ENCODE data around the gene ZFP1.
"Not testable (repeated sequence)": the region's sequence is repeated elsewhere in the genome, so short reads cannot be mapped to it uniquely, and the experiment has no call there.

ZFP1 gene

GRCh38 chr16:75169899-75170405, 21.6 kb downstream of the ZFP1 start:
- no peak for DNase-seq

DNA sequence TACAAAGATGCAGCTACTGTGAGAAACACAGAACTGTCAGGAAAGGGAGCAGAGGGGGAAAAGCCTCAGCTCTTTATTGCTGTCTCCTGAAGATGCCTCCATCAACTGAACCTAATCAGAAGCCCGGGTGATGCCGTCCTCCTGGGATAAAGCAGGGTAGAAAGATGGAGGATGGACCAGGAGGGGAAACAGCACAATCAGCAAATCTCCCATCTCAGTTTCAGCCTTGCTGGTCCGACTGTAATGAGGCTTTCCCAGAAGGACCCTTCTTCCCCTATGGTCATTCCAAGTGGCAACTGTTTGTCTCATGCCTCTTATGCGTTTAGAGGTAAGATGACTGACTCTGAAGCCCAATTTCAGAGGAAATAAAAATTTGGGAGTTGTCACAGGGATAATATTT, 24.3 kb downstream of the ZFP1 start:
- DNase-seq: no peak

- no peak for DNase-seq
These were observed 26.8 kb downstream of the ZFP1 start for GRCh38 chr16:75175074-75175473.

- no peak for DNase-seq
These were observed 28.6 kb downstream of the ZFP1 start for GRCh38 chr16:75176926-75177325.

GRCh38 chr16:75179208-75179607, 30.9 kb downstream of the ZFP1 start:
- no peak for DNase-seq

DNA sequence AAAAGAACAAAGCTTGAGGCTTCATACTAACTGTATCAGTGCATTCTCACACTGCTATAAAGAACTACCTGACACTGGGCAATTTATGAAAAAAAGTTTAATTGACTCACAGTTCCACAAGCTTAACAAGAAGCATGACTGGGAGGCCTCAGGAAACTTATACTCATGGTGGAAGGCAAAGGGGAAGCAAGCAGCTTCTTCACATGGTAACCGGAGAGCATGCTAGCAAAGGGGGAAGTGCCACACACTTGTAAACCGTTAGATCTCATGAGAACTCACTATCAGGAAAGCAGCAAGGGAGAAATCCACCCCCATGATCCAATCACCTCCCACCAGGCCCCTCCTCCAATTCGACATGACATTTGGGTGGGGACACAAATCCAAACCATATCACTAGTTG, 33.3 kb downstream of the ZFP1 start:
- DNase-seq: no peak

GRCh38 chr16:75188832-75189477, 40.6 kb downstream of the ZFP1 start:
- DNase-seq: no peak

- DNase-seq: no peak
These were observed 41.4 kb downstream of the ZFP1 start for GRCh38 chr16:75189638-75190245.

DNA sequence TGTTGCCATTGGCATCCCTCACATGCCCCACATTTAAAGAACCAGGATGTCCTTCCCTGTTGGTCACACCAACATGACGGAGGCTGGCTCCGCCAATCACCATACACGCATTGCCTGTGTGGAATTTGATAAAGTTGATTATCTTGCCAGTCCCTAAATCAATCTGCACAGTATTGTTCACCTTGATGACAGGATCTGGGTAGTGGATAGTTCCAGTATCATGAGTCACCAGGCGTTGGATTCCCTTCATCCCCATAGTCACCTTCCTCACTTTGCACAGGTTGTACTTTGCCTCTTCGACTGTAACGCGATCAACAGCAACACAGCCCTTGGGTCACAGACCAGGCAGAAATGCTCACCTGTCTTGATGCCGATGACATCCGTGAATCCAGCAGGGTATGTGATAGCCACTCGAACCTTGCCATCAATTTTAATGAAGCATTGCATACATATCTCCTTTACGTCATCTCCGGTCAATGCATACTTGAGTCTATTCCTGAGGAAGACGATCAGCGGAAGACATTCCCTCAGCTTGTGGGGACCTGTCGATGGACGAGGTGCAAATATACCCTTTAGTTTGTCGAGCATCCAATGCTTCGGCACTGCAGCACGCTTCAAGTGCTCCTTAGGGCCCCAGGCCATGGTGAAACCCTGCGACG, 44.4 kb downstream of the ZFP1 start:
- DNase-seq: no peak

DNA sequence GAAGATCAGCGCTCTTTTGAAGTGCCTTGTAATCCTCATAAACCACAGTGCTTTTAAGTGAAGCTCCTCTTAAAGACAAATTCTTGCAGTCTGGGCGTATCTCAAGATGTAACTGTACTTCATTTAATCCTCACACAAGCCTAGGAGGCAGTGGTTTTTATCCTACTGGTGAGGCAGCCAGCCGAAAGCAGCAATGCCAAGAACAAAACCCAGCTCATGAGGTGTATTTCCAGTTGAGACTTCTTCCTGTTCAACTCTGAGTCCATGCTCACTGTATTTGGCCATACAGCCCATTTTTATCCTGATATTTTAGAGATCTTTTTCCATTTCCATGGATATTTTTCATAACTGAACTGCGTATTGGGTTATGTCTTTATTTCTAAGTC, 44.9 kb downstream of the ZFP1 start:
- DNase-seq: no peak

DNA sequence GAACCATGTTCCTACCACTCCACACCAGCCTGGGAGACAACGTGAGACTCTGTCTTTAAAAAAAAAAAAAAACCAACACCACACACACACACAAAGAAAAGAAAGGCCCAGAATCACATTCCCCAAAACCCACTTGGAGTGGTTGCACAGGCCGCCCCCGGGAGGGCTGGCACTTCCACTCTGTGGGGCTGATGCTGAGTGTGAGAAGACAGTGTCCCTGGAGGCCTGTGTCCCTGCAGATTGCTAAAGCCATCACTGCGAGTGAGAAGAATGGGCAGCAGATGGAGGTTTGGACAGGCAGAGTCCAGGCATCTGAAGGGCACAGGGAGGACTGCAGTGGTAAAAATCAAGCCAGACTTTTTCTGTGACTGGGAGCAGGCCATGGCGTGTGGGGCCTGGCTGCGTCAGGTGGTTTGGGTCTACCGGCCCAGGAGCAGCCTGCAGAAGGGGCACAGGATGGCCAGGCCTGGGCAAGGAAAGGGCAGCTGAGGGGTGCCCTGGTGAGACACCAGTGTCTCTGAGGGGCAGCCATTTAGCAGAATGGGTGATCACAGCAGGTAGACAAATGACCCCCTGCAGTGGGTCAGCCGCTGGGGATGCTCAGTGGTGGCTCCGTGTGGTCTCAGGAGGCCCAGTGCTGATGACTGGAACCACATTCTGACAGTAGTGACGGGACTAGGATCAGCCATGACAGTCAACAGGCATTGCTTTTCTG, 45.6 kb downstream of the ZFP1 start:
- DNase-seq: no peak

DNA sequence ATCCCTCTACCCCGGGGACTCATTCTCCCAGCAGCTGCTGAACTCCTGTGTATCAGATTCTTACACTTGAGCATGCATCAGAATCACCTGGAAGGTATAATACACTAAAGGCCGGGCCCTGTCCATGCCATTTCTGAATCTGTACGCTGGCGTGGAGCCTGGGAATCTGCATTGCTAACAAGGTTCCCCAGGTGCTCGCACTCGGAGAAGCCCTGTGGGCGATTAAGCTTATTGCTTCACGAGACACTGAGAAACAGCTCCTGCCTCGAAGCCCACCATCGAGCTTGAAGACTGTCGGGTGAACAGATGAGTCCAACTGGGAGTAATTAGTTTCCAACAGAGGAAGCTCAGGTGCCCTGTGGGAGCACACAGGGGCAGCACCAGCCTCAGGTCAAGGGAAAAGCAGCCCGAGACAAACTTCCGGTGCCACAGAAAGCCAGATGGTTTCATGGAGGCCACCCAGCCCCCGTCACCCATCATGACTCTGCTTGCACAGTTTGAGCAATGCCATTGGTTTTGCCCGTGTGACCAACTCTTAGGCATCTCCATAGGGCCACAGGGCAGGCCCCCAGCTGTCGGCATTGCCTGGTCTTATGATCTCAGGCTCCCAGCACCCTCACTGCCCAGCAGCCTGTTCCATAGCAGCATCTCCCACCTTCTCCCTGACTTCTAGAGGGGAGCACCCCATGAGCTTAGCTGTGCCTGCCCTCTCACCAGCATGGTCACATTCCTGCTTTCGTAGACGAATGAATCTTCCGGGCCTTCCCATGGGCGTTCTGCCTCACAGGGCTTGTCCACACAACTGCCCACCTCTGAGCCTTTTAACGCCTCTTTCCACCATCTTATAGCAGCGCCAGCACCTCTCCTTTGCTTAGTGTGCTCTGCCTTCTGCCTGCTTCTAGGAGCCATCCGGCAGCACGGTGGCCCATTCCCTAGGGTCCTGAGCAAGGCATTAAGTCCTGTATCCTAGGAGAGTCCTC, 47.8 kb downstream of the ZFP1 start:
- no peak for DNase-seq

GRCh38 chr16:75196836-75197235, 48.5 kb downstream of the ZFP1 start:
- no peak for DNase-seq

DNA sequence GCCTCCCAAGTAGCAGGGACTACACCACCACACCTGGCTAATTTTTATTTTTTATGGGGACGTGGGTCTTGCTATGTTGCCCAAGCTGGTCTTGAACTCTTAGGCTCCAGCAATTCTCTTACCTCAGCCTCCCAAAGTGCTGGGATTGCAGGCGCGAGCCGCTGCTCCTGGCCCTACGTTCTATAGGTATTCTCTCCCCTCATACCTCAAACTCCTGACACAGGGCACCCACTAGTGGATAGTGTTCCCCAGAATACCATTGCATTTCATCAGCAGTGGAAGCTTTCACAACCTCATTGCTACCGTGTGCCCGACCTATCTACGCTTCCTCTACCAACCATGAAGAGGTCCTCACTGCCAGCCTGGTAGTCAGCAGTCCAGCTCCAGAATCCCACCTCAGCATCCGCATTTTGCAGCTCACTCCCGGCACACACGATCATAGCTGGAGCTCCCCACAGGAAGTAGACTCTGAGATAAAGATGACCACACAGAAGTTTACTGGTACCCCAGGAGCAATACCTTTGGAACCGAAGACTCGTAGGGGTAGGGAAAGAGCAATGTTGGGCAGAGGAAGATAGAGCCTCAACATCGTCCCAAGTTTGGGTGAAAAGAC, 49.3 kb downstream of the ZFP1 start:
- no peak for DNase-seq

DNA sequence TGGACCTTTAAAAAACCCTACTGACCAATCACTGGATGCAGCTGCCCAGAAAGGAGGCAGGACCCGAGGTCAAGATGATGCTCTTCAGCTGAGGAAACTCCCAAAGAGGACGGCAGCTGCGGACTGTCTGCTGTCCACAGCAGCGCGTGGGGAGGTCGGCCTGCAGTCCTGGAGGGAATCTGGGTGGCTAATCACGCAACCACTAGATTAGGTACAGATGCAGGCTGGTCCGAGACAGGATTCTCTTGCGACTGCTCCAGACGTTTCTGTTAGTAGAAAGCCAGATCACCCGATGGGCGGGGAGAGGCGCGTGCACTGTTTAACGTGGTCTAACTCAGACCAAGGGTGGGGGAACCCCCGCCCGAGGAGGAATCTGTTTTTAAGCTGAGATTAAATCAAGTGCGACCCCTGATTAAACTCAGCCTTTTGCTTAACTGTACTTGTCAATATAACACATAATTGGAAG, 49.8 kb downstream of the ZFP1 start:
- no peak for DNase-seq

- DNase-seq: no peak
These were observed 53.8 kb downstream of the ZFP1 start for GRCh38 chr16:75202069-75202590.

DNA sequence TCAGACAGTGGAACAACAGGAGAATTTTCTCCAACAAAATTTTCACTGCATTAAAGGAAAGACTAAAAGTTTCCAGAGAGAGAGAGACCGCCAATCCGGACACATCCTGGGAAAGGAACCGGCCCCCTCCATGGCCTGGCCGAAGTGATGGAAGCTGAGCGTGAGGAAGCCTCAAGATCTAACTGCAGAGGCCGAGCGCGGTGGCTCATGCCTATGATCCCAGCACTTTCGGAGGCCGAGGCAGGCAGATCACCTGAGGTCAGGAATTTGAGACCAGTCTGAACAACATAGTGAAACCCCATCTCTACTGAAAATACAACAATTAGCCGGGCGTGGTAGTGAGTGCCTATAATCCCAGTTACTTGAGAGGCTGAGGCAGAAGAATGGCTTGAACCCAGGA, 54.8 kb downstream of the ZFP1 start:
- DNase-seq: no peak

- DNase-seq: no peak
These were observed 55.5 kb downstream of the ZFP1 start for GRCh38 chr16:75203667-75204409.

- no peak for DNase-seq
These were observed 56.1 kb downstream of the ZFP1 start for GRCh38 chr16:75204410-75204758.

DNA sequence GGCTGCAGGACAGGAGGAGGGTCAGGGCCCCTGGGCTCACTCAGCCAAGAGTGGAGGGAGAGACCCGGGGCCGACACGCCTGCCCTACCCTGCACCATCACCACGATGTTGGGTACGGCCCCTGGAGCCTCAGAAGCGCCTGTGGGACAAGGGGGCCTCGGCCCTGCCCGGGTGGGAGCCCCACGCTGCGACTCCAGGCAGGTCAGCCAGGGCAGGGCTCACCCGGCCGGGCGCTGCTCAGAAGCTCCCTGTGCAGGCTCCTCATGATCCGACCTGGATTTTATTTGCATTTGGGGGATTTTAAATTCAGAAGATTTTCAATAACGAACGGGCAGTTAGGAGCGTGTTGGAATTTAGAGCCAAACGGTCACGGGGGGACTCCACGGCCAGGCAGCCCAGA, 56.6 kb downstream of the ZFP1 start:
- DNase-seq: not testable (repeated sequence)

GRCh38 chr16:75205438-75205837, 57.1 kb downstream of the ZFP1 start:
- not testable (repeated sequence) for DNase-seq
